Fibroblast of the conjunctiva (primary cell): Measurements from ENCODE around the gene BARHL1.

Experiments
- DNase-seq: peaks from one replicate; pipeline ENCODE4 v3.0.0-alpha.2; 2010; ENCODE audit warnings: low read depth

BARHL1 gene

DNA sequence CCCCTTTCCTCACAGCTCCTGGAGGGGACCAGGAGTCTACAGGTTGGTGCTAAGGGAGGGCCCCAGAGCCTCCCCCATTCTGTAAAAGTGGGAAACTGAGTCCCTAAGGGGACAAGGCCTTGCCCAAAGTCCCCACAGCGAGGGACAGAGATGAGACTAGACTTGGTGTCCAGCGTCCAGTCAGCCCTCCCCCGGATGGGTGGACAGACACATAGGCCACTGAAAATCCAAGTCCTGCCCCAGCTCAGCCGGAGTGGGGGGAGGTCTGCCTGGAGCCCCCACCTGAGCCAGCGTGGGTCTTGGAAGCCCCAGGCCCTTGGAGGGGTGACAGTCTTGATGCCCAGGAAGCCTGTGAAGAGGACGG lies 5.2 kb downstream of the BARHL1 start:
- DNase-seq, result no peak

DNA sequence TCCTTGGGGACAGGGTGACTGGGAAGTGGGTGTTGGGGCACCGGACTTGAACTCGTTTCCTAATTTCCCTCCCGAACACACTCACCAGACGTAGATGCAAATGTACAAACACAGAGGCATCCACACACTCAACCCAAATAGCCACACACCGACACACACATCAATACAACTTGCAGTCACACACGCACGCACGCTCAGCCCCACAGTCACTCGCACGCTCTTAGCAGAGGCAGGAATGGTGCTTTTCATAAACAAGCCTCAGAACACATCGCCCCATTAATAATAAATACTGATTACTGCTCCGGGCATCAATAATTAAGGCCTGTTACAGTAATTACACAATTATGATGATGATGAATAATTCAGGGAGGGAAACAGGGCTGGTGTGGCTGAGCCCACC lies 5.7 kb downstream of the BARHL1 start:
- no peak for DNase-seq

DNA sequence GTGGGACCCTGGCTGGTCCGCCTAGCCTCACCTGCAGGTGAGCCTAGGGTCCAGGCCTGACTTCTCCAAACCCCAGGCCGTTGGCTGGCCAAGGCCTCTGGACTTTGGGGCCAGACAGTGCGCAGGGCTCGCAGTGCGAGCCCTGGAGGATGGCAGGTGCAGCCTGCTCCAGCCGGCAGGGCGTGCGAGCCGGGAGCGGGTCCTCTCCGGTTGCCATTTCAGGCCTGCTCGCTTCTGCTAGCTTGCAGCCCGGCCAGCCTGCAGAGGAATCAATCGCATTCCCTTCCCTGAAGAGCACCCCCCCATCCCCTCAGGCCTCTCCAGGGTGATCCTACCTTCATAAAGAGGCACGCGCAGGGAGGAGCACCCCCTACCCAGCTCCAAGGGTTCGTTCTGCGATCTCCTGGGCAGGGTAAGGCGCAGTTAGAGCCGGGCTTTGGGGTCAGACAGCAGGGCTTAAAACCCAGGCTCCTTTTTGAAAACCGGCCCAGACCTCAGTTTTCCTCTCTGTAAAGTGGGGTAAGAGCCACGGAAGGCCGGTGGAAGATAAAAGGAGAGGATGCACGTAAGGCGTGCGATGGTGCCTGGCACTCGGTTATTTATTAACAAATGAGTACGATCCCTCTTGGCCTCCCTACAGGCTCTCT lies 6.2 kb downstream of the BARHL1 start:
- no peak for DNase-seq

DNA sequence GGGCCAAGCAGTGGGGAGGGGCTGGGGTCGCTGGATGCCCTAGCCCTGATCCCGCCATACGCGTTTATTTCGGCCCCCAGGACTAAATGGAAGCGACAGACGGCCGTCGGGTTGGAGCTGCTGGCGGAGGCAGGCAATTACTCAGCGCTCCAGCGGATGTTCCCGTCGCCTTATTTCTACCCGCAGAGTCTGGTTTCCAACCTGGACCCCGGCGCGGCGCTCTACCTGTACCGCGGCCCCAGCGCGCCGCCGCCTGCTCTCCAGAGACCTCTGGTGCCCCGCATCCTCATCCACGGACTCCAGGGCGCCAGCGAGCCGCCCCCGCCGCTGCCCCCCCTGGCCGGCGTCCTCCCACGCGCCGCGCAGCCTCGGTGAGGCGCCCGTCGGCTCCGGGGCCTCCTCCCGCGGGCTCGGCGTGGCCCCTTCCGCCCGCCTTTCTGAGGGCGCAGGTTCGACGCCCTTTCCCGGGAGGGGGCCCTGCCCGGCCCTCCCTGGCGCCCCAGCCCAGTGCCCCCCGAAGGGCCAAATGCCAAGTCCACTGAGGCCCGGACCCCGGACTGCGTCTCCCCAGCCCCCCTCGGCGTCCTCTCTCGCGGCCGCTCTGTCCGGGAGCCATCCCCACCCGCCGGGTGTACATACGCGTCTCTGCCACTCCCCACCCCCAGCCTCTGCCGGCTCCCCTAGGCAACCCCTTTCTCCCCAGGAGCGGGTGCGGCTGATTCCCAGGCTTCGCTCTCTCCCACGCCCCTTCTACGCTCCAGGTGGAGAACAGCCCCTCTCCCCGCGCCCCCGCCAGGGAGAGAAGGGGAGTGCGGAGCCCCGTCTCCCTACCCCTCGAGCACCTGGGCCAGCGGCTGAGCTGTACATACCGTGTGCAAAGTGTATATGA lies 7.0 kb downstream of the BARHL1 start:
- DNase-seq, result no peak

DNA sequence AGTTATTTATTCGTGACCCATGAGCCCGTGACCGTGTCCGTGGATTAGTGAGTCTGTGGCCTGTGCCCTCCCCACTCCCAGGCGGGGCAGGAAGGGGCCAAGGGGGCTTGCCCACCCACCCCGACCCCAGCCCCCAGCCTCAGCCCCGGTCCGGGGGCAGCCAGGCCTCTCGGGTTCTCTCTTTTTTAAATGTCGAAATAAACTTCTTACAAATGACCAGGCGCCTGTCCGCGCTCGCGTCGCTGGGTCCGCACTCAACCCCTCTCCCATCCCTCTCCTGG lies 7.6 kb downstream of the BARHL1 start:
- no peak for DNase-seq

DNA sequence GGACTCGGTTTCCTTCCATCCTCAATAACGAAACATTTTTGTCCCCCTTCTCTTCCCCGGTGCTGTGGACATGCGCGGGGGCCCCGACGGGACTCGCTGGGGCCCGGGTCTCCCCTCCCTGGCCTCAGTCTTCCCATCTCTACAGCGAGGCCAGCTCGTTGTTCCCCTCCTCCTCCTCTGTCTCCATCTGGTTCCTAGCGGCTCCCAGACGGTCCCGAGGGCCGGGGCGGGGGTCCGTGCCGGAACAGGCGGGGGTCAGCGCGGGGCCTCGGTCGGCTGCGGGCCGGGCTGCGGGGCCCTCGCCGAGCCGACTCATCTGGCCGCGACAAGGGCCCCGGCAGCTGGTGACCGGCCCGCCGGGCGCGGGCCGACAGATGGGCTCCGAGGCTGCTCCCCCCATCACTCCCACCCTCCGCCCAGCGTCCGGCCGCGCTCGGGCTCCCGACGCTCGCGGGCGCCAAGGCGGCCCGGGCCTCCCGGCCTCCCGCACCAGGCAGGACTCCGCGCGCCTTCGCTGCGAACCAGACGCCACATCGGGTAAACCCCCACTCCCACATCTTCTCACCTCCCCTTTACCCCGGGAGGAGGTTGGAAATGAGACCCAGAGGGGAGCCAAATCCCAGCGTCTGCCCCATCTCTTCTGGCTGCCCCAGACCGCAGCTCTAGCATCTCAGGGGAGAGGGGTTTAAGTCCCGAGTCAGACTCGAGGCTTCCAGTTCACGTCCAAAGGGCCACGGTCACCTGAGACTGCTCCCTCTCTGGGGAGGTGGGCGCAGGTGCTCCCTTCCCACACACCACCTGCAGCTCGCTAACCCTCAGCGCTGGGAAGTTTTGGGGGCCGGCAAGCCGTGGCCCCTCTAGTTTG lies 8.1 kb downstream of the BARHL1 start:
- DNase-seq, result no peak

DNA sequence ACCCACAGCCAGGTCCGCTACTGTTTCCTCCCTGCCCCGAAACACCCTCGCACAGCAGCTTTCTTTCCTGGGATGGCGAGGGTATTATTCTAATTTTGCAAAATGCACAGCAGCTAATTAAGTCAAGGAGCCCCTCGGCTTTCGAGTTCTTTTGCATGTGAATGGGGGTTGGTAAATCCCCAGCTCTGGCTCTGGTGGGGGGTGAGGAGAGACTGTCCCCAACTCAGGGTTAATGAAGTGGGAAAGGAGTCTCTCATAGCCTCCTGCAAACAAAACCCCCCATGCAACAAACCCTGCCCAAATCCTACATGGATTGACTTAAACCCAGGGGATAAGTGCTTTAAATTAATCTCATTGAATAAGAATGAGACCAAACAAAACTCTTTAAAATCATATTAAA lies 8.8 kb downstream of the BARHL1 start:
- no peak for DNase-seq

DNA sequence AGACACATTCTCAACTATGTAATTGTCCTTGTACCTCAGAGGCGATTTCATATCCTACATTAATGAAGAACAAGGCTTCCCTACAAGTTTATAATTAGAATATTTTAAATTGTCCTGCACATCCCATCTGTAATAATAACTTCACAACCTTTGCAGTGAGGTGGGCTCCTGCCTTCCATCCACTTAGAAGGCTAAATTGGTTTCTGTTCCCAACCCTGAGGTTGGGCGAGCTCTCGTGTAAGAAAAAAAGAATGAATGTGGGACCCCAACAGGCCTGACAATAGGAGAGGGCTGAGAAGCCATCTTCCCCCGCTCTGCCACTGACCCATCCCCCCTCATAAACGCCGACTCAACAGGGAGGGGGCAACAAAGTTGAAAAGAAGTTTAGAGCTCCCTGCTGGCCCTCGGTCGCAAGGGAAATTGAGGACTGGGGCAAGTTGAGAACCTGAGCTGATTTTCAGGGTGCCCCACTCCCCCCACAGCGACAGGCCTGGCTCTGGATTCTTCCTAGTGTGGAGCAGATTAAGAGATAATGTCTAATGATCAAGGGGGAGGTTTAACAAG lies 9.4 kb downstream of the BARHL1 start:
- DNase-seq, result no peak

DNA sequence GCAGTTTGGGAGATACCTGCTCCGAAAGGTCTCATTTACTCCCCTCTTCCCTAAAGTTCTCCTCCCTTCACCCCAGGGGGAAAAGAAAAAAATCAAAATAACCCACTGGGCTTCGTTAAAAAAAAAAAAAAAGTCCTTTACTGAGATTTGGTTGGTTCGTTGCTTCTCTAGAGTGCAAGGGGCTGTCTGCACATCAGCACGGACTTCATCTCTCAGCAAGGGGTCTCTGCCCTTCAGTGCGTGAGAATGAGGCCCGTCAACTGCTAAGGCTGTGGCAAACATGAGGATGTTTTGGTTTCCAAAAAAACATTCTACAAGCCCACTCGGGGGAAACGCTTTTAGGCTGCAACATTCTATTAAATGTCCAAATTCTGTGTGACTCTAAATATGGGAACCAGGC lies 10.0 kb downstream of the BARHL1 start:
- DNase-seq, result no peak

DNA sequence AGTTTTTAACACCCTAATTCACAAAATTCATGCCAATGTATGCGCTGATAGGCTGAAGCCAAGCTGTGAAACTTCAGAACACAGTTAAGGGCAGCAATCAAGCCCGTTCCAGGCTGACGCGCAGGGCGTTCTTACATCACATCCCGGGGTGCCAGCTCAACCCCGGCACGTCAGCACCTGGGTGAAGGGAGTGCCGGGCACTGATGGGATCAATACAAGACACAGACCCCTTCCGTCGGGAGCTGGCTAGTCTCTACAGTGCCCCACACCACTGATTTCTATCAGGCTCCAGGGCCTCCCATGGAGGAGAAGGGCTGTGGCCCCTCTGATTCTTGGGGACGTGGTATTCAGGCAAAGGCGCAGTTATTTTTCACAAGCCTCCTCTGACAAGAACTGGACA lies 12.0 kb downstream of the BARHL1 start:
- no peak for DNase-seq

DNA sequence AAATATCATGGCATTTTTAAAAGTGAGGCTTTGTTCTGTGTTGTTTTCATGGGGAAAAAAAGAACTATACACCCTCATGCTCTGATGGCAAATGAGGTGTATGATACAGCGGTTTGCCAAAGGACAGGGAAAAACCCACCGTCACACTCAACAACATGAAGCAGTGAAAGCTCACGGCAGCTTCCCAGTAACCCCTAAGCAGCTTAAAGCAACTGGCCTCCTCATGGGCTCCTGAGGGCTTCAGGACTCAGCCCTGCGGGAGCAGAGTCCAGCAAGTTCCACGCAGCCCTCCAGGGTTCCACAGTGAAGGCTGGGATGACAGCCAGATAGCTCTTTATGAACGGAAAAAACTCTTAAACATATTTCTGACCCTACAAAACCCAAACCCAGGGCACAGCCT lies 12.9 kb downstream of the BARHL1 start:
- no peak for DNase-seq

DNA sequence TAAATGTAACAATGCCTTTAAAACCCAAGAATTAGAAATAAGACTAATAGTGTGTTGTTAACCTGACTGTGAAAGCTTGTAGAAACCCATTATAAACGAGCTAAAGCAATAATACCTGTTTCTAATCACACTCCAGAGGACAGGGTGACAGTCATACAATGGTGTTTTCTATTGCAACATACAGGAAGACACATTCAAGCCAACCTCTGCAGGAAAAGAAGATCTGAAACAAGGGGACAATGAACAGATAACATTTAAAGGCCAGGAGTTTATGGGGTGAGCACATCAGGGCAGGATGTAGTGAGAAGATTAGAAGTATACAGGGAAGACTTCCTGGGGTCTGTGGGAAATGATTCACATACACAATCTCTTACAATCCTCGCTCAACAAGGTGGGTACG lies 13.8 kb downstream of the BARHL1 start:
- no peak for DNase-seq

DNA sequence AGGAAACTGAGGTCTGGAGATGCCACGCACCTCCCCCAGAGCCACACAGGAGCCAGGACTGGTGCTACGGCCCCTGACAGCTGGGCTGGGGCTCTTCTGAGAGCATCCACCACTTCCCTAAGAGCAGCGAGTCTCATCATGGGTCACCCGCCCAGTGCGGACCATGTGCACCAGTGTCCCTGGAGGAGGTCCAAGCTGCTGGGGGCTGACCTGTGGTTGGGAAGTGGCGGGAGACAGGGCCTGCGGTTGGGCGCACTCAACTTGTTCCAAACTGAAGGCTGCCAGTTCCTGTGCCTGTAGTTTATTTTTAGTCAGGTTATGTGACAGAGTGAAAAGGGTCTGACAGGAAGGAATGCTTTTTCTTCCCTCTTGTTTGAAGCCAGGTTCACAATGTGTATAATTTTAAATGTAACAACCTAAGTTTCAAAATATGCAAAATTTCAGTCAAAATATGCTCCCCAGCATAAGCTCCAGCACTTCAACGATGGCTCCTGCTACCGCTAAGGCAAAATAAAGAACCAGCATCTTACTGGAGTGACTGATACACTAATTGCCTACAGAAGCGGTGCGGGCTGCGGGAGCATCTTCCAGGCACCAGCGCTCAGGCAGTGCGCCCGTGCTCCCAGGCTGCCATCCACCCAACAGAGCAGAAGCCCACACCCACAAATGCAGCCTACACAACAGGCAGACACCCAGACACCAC lies 14.8 kb downstream of the BARHL1 start:
- no peak for DNase-seq

DNA sequence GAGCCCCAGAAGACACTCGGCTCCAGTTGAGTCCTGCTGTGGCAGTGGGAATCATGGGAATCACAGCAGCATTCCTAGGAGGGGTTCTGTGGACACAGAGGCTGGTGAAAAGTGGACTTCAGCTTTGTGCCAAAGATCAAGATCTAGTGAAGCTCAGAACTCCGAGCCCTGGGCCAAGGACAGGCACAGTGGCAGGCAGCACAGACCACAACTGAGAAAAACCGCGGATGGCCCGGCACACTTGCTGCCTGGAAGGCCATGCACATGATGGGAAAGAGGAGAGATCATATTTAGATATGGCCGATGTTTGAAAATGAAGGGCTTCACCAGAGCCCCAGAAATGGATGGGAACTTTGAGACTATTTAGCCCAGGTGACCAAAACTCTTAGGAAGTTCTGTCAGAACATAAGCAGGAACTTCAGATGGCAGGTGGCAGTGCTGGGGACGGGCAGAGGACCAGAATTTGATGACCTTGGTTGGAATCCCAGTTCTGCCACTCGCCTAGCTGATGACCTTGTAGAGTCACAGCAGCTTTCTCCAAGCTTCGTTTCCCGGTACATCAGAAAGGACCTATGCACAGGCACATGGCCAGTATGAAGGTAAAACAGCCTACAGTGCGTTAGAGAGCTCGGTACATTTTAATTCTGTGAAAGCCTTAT lies 18.0 kb downstream of the BARHL1 start:
- DNase-seq, result no peak

DNA sequence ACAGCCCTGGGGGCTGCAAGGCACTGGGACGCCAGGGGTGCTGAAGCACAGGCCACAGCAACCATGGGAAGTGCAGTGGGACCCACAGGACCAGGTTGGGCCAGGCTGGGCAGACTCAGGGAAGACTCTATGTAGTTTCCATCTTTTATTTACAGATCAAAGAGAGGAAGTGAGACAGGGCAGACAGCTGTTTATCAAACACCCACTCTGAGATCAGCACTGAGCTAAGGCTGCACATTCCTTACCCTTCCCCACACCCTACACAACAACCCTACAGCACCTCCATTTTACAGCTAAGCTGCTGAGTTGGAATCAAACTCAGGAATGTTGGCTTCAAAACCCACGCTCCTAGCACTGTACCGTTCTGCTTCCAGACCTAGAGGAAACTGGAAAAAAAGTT lies 19.8 kb downstream of the BARHL1 start:
- no peak for DNase-seq

DNA sequence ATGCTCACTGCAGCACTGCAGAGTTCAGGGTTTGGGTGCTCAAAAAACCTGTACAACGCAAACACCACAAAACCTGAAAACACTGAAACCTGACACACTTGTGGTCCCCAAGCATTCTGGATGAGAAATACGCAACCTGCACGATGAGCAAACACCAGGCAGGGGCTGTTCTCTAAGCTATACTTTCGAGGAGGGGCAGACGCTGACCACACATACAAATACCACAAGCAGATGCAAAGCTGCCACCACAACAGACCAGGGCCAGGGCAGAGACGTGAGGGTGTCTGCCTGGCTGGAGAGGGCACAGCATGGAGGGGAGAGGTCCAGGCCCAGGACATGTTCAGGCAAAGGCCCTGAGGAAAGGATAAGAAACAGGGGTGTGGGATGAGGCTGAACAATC lies 23.0 kb downstream of the BARHL1 start:
- DNase-seq, result no peak

DNA sequence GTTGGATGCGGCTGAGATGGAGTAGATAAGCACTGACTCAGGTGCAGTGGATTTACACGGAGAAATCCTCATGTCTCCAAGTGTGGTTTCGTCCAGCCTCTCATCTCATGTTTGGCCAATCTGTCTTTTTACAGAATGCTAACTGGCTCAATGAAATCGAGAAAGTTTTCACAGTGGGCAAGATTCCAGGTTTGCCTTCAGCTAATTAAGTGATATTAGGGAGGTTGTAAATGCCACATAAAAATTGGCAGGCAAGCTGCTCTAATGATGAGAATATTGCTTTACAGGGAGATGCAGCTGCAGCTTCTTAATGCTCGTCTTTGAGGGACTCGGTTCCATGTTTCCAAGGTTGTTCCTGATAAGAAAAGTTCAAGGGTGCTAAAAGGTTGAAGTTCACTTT lies 23.7 kb downstream of the BARHL1 start:
- no peak for DNase-seq

DNA sequence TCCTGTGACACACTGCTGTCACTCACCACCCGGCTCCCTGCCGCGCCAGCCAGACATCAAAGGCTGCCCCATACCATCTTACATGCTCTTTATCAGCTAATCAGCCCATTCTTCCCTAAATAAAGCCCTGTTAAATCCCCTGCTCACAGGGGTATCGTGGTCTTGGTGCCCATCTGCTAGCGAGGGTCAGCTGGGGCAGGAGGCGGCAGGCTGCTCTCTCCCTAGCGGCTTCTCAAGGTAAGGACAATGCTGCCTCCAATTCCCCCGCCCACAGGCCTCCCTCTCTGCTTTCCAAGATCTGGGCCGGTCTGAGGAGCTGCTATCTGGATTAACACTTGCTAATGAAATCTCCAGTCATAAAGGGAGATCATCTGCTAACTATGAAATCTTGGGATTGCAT lies 26.8 kb downstream of the BARHL1 start:
- DNase-seq, result no peak

DNA sequence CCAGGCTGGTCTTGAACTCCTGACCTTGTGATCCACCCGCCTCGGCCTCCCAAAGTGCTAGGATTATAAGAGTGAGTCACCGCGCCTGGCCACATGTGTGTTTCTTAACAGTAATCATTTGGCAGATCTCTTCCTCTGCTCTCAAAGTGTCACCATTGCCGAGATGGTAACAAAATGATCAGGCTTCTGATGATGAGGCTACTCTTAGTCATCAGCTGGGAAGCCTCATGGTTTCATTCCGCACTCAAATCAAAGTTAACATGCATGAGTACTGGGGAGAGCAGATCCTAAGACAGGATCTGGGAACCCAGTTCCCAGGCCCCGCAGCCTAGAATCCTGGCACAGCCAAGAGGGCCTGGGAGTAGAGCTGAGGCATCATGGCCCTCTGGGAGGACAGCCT lies 27.4 kb downstream of the BARHL1 start:
- peak; percentile 76 for DNase-seq

DNA sequence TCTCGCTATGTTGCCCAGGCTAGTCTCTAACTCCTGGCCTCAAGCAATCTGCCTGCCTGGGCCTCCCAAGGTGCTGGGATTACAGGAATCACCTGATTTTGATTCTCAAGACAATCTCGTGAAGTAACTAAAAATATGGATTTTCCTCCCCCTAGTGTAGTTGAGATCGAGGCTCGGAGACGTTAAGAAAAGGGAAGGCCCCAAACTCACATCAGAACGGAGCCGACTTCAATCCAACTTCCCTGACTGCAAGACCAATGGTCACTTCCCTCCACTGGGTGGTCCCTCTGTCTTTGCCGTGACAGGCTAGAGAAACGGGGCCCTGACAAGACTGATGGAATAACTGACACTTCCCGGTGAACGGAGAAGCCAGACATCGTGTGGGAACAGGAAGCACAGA lies 28.3 kb downstream of the BARHL1 start:
- no peak for DNase-seq

DNA sequence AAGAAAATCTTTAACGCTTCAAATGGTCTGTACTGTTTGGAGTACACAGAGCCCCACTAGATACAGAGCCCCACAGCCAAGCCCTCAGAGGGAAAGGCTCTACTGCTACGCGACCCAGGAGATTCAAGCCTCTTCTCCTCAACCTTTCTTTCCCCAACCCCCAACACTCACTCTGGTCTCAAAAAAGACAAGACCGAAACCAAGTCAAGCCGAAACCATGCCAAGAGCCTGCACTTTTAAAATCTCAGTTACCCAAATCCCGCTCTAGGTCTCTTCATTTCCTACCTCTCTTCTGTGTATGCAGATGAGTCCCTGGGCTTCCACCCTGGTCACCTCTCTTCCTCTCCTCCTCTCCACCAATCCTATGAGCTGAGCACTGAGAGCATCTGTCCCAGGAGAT lies 31.9 kb downstream of the BARHL1 start:
- DNase-seq, result no peak

DNA sequence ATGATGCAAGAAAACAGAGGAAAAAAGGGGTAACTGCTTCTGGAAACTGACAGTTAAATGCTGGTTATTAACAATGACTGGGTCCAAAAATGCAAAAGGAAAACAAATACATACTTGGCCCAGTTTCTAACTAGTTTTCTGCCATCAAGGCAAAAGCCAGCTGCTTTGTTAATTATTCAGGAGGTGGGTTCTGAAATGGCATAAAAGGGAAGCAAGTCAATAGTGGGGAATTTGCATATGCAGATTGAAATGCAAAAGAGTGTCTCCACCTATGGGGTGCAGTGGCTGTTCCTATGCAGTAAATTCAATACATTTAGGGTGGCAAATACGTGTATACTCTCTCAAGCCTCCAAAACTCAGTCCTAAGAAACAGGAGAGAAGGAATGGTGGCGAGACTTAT lies 33.4 kb downstream of the BARHL1 start:
- DNase-seq, result no peak
